Erythroblast (primary cell): ENCODE measurements around the gene NRG2.

Experiments
- GATA1 ChIP-seq: IDR thresholded peaks from 2 replicates; pipeline ENCODE4 v1.6.1; 2011; ENCODE audit warnings: low read depth, mild to moderate bottlenecking, control low read depth, low read length, moderate library complexity
- POLR2A ChIP-seq: IDR thresholded peaks from 2 replicates; pipeline ENCODE4 v1.6.1; 2011; ENCODE audit warnings: mild to moderate bottlenecking, low read length

DNA sequence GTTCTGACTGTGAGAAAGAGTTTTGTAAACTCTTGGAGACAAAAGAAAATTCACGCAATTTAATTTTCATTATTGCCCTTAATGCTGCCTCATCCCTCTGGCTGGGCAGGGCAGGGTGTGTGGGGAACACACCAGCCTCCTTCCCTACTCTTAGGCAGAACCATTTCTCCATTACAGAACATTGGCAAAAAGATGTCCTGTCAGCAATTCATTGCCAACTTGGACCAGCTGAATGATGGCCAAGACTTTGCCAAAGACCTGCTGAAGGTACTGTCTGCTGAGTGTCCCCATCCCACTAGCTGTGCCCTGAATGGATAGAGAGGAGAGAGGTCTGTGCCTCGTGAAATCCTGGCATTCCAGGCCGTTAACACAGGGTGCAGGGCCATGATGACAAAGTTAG, 209.6 kb downstream of the NRG2 start:
- TF ChIP-seq POLR2A (no peak), GATA1 (no peak)
